ENCODE data around the gene DSE. TPM values are rescaled to one million over a fixed set of nuclear protein-coding genes. Genes with fewer than 3 reads are reported as not detected.

The DSE gene
- total RNA-seq, 4 donors from 2014 or later = 22.2 to 32.8 (median 30.5) TPM

DNA sequence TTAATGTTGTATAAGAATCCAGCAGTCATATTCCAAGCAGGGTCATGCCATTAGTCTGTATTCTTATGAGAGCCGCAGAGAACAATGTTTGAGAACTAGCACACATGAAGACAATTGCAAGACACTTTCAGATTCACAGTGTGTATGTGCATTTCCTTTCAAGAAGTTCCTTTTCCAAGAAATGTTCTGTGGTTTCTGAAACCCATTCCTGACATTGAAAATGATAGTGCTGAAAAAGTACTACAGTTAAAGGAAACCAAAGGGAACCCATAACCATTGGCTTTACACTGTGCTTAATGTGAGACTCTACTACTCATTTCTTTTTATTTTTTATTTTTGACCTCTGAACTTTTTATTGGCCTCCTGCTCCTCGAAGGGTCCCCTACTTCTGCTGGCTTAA is 86.2 kb downstream of the DSE start:
- Histone ChIP-seq H3K4me3 (replicated peaks in 1 of 3) (no peak overlapping the region), H3K27ac (no peak overlapping the region), H3K4me1 (no peaks in the 10 kb centered on the region), H3K9me3 (no peaks in the 10 kb centered on the region), H3K27me3 (no peaks in the 10 kb centered on the region), H3K36me3 (no peaks in the 10 kb centered on the region)
- intact Hi-C loops (cut with DNase I) = no loop called here
- DNase-seq = no peak
- 84 to 85% methylated on average over 2 of the region's 2 CpGs for WGBS, 2 donors
- TF ChIP-seq POLR2A (IDR thresholded peaks at IDR 0.05) (no peak), CTCF (IDR thresholded peaks at IDR 0.05) (no peak)

GRCh38 chr6:116458264-116458663 is 87.5 kb downstream of the DSE start:
- WGBS, 2 donors = 91 to 96% methylated on average over 6 to 8 of the region's 9 CpGs

GRCh38 chr6:116459927-116460326 is 89.2 kb downstream of the DSE start:
- Histone ChIP-seq H3K9me3 (no peaks in the 10 kb centered on the region), H3K27ac (no peak overlapping the region), H3K27me3 (no peaks in the 10 kb centered on the region), H3K4me1 (peaks cover 0 to 4% of the 10 kb centered on the region in 2 donors), H3K36me3 (no peaks in the 10 kb centered on the region), H3K4me3 (replicated peaks in 1 of 3) (no peak overlapping the region)
- no peak for DNase-seq
- intact Hi-C loops (cut with DNase I) = no loop called here
- 90 to 94% methylated on average over 4 of the region's 4 CpGs for WGBS, 2 donors
- TF ChIP-seq POLR2A (IDR thresholded peaks at IDR 0.05) (no peak), CTCF (IDR thresholded peaks at IDR 0.05) (no peak)

More at GRCh38 chr6:116458264-116458663, 87.5 kb downstream of the DSE start:
- Histone ChIP-seq H3K27ac (no peak overlapping the region), H3K9me3 (no peaks in the 10 kb centered on the region), H3K4me3 (replicated peaks in 1 of 3) (no peak overlapping the region), H3K27me3 (no peaks in the 10 kb centered on the region), H3K4me1 (peaks cover 0 to 4% of the 10 kb centered on the region in 2 donors), H3K36me3 (no peaks in the 10 kb centered on the region)
- intact Hi-C loops (cut with DNase I) = no loop called here
- TF ChIP-seq CTCF (IDR thresholded peaks at IDR 0.05) = no peak
- TF ChIP-seq POLR2A (IDR thresholded peaks at IDR 0.05) = no peak
- DNase-seq = no peak

- WGBS, 2 donors = 44 to 51% methylated on average over 13 of the region's 13 CpGs
Measured at GRCh38 chr6:116461331-116461931, 90.7 kb downstream of the DSE start, which contains the start of gene CALHM6. CALHM6 (plus strand) TSS chr6:116461375; CDS start chr6:116461930, 555 bp downstream.

More at GRCh38 chr6:116461331-116461931, 90.7 kb downstream of the DSE start, which contains the start of gene CALHM6:
- no peaks in the 10 kb centered on the region for H3K36me3 ChIP-seq
- H3K9me3 ChIP-seq = no peaks in the 10 kb centered on the region
- H3K27me3 ChIP-seq = no peaks in the 10 kb centered on the region
- H3K4me3 ChIP-seq (replicated peaks in 1 of 3) = peak within 1 kb of the TSS in 2 of 3 donors; percentile 5 to 28
- no peak for DNase-seq
- intact Hi-C loops (cut with DNase I) = no loop called here
- no peak for TF ChIP-seq CTCF (IDR thresholded peaks at IDR 0.05)
- TF ChIP-seq POLR2A (IDR thresholded peaks at IDR 0.05) = no peak
- peaks cover 0 to 4% of the 10 kb centered on the region in 2 donors for H3K4me1 ChIP-seq
- no peak within 1 kb of the TSS for H3K27ac ChIP-seq
